Testis (tissue), 3 donors: Measurements from ENCODE around the gene GRM4. TPM values are rescaled to one million over a fixed set of nuclear protein-coding genes. Genes with fewer than 3 reads are reported as not detected.

Experiments used
- DNase-seq: peaks from one replicate; pipeline ENCODE4 v3.0.0-alpha.2; 2019
- H3K27ac ChIP-seq, 2 donors: fragments of 200-600 bp; sonication (generic); one replicate each; pipeline ENCODE4 v1.5.1; 2019
- H3K27me3 ChIP-seq: fragments of 200-600 bp; sonication (generic); one replicate; pipeline ENCODE4 v1.5.1; 2019
- H3K36me3 ChIP-seq: fragments of 200-600 bp; sonication (generic); one replicate; pipeline ENCODE4 v1.5.1; 2017; ENCODE audit warnings: low read depth; ENCODE audit errors: missing control alignments
- H3K4me1 ChIP-seq: fragments of 200-600 bp; sonication (generic); one replicate; pipeline ENCODE4 v1.5.1; 2019
- H3K4me3 ChIP-seq, 2 donors: fragments of 200-600 bp; sonication (generic); one replicate each; pipeline ENCODE4 v1.5.1; 2017 to 2019
- H3K9me3 ChIP-seq: fragments of 200-600 bp; sonication (generic); one replicate; pipeline ENCODE4 v1.5.1; 2017
- CTCF ChIP-seq, 3 experiments: fragments of 450-650 bp in 2 of 3; fragments of 200-600 bp in 1 of 3; sonication (generic) in 1 of 3; IDR thresholded peaks; one replicate each; pipeline ENCODE4 v1.5.1; 2016 to 2019; ENCODE audit warnings: antibody characterized with exemption in 3 of 3, mild to moderate bottlenecking in 2 of 3, moderate library complexity in 1 of 3
- POLR2A ChIP-seq: fragments of 450-650 bp; IDR thresholded peaks from one replicate; pipeline ENCODE4 v1.6.1; 2017; ENCODE audit warnings: antibody characterized with exemption, mild to moderate bottlenecking, moderate library complexity
- WGBS, 2 donors: methylation state at CpG; one replicate each; pipeline ENCODE4 v1.1.5; 2018; 5-methylcytosine and 5-hydroxymethylcytosine counted together
- intact Hi-C: fragments of 100-400 bp; cut with DNase I; formaldehyde crosslinking; loops from one replicate; pipeline ENCODE4 v1.15.1; 2023; ENCODE audit warnings: low total_unique reads
- polyA plus RNA-seq: library from polyadenylated mRNA; stranded (reverse); fragments of 350-450 nt; fragmentation: Illumina TruSeq; extraction: RNeasy Lipid Tissue Mini Kit (QIAGEN cat#74804); gene quantifications from one replicate; pipeline ENCODE4 v1.2.3, GENCODE V29; 2014; ENCODE audit warnings: low read depth, low replicate concordance; ENCODE audit not compliant: insufficient read depth
- total RNA-seq, 2 donors: library from RNA; depleted of rRNA; stranded (reverse); fragments of >200 nt; gene quantifications; one replicate each; pipeline ENCODE4 v1.2.3, GENCODE V29; 2016

Gene GRM4
- total and polyA plus RNA-seq, 3 donors from 2014 or later = 1.6 to 3.5 (median 3.5) TPM

GRCh38 chr6:34011264-34011663 is 134.6 kb downstream of the GRM4 start:
- TF ChIP-seq CTCF (IDR thresholded peaks at IDR 0.05) = no peak
- TF ChIP-seq POLR2A = no peak
- intact Hi-C loops = no loop called here

GRCh38 chr6:34005901-34006531 is 139.9 kb downstream of the GRM4 start:
- TF ChIP-seq CTCF (IDR thresholded peaks at IDR 0.05) (no peak), POLR2A (no peak)
- no peaks in the 10 kb centered on the region for H3K9me3 ChIP-seq
- H3K27me3 ChIP-seq = no peaks in the 10 kb centered on the region

More at GRCh38 chr6:34011264-34011663, 134.6 kb downstream of the GRM4 start:
- no peaks in the 10 kb centered on the region for H3K9me3 ChIP-seq
- no peak overlapping the region for H3K27ac ChIP-seq
- no peak for DNase-seq
- no peaks in the 10 kb centered on the region for H3K27me3 ChIP-seq
- WGBS, 2 donors = 54 to 61% methylated on average over 4 to 5 of the region's 5 CpGs
- H3K4me1 ChIP-seq = no peaks in the 10 kb centered on the region
- H3K36me3 ChIP-seq = no peaks in the 10 kb centered on the region
- H3K4me3 ChIP-seq = no peak overlapping the region

GRCh38 chr6:34004706-34005105 is 141.2 kb downstream of the GRM4 start:
- no peak for DNase-seq
- Histone ChIP-seq H3K9me3 (no peaks in the 10 kb centered on the region), H3K27ac (no peak overlapping the region), H3K4me3 (no peak overlapping the region), H3K27me3 (no peaks in the 10 kb centered on the region), H3K36me3 (no peaks in the 10 kb centered on the region), H3K4me1 (no peaks in the 10 kb centered on the region)
- intact Hi-C loops = no loop called here
- 98 to 100% methylated on average over 1 of the region's 1 CpG for WGBS, 2 donors
- TF ChIP-seq CTCF (IDR thresholded peaks at IDR 0.05) (no peak), POLR2A (no peak)

More at GRCh38 chr6:34005901-34006531, 139.9 kb downstream of the GRM4 start:
- no peak overlapping the region for H3K4me3 ChIP-seq
- 66 to 69% methylated on average over 8 of the region's 8 CpGs for WGBS, 2 donors
- H3K36me3 ChIP-seq = no peaks in the 10 kb centered on the region
- no peak overlapping the region for H3K27ac ChIP-seq
- no peaks in the 10 kb centered on the region for H3K4me1 ChIP-seq
- no peak for DNase-seq
- intact Hi-C loops = no loop called here

GRCh38 chr6:34003962-34004361 is 141.9 kb downstream of the GRM4 start:
- TF ChIP-seq POLR2A (no peak), CTCF (IDR thresholded peaks at IDR 0.05) (no peak)
- H3K9me3 ChIP-seq = no peaks in the 10 kb centered on the region
- H3K36me3 ChIP-seq = no peaks in the 10 kb centered on the region
- no peaks in the 10 kb centered on the region for H3K27me3 ChIP-seq
- no peak for DNase-seq
- no peak overlapping the region for H3K27ac ChIP-seq
- no peak overlapping the region for H3K4me3 ChIP-seq
- intact Hi-C loops = no loop called here
- no peaks in the 10 kb centered on the region for H3K4me1 ChIP-seq
